Central memory CD4-positive, alpha-beta T cell (primary cell): Measurements from ENCODE around the gene NDUFAF5.

Experiments used
- DNase-seq: peaks from one replicate; pipeline ENCODE4 v3.0.0; 2022

NDUFAF5 gene

DNA sequence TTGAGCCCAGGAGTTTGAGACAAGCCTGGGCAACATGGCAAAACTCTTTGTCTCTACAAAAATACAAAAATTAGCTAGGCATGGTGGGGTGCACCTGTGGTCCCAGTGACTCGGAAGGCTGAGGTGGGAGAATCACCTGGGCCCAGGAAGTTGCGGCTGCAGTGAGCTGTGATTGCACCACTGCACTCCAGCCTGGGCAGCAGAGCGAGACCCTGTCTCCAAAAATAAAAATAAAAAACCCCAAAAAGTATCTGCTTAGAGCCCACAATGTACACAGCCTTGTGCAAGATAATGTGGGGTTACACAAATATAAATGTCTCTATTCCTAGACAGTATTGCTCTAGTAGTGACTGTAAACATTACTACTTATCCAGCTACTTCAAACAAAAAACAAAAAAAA lies 6.0 kb upstream of the NDUFAF5 start:
- DNase-seq, result no peak

DNA sequence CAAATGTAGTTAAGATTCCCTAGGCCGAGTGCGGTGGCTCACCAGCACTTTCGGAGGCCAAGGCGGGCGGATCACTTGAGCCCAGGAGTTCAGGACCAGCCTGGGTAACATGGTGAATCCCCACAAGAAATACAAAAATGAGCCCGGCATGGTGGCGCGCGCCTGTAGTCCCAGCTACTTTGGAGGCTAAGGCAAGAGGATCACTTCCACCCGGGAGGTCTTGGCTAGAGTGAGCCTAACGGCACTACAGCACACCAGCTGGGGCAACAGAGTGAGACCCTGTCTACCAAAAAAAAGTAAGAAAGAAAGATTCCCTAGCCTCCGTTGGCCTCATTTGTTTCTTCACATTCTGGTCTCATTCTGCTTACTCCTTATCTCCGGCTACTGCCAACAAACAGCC lies 1.3 kb upstream of the NDUFAF5 start:
- DNase-seq, result no peak

DNA sequence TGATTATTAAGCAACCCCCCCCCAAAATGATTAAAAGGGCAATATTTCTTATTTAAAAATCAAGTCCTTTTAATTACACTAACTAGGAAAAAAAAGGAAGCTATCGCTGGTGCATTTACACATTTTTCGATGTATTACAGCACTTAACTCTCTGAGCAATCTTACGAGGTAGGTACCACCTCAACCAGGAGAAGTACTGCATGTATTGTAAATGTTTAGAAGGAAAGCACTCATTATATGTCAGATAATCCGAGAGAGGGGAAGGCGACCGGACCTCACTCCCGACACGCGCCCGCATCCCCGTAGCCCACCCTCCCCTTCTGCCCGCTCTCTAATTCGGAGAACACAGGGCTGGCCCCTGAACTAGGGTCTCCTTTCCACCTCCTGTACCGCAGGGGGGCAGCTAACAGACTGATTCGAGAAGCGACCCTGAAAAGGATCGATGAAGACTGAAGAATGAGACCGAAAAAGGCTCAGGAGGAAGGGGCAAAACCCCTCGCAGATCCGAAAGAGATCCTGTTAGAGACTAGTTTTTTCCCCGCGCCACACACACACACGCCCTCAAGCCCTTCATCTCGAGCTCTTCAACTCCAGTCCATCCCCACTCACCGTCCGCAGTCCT lies 446 bp upstream of the NDUFAF5 start:
- DNase-seq, result no peak

DNA sequence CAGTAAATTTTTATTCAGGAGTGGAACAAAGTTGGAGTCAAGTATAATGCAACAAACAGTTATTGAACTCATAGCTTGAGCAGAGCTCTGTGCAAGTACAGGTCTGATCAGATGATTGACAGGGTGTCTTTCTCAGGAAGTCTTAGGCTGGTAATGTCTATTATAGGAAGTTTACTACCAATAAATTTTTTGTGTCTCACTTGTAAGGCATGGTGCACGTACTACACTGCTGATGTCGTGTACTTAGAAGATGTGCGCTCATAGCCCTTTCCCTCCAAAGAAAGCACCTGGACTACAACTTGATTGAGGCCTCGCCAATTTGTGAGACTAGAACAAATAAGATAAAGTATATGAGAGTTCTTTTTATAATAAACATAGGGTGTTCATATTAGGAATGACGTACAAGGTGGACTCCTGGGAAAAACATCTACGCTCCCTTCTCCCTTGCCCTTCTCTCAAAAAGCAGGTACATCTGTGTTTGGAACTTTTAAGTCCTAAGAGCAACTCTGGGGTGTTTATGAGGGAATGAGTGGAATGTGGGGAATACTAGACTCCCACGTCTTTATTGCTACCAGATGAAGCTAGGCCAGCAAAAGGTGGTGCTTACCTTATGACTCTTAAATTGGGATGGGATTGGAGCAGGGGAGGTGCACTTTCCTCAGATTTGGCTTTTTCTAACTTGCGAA lies 1.5 kb downstream of the NDUFAF5 start:
- no peak for DNase-seq

DNA sequence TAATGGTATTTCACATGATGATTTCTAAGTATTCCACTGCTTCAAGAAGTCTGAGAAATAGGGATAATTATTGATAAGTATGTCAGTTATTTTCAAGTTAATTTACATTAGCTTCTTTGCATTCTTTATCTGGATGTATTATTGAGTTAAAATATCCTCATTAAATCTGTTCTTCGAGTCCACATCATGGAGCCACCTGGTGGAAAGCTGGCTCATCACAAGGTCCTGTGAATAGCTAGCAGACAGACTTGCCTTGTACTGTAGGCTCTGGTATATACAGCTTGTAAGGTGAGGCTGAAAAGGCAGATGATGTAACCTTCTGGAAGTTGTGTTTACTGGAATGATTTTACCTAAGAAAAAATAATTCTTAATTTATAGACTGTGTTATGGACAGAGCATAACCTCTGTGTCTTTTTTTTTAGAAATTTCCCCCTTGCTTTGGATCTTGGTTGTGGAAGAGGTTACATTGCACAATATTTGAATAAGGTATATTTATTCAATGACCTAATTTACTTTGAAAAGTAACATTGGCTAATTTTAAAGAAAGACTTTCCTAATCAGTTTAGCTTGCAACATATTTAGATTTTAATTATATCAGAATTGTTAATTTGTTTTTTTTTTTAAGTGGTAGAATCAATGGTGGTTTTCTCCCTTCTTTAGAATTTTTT lies 3.5 kb downstream of the NDUFAF5 start:
- DNase-seq, result peak; percentile 12

DNA sequence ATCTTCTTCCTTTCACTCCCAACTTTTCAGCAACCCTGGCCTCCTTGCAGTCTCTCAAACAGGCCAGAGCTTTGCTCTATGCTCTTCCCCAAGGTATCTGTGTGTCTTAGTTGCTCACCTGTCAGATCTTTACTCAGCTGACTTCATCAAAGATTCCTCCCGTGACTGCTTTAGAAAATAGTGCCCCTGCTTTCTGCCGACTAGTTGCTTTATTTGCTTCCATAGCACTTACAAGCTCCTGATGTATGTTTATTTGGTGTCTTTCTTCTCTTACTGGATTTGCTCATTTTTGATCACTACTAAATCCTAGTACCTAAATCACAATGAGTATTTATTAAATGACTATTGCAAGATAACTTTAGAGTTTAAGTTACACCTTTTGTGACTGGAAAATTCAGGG lies 5.9 kb downstream of the NDUFAF5 start:
- DNase-seq, result no peak

DNA sequence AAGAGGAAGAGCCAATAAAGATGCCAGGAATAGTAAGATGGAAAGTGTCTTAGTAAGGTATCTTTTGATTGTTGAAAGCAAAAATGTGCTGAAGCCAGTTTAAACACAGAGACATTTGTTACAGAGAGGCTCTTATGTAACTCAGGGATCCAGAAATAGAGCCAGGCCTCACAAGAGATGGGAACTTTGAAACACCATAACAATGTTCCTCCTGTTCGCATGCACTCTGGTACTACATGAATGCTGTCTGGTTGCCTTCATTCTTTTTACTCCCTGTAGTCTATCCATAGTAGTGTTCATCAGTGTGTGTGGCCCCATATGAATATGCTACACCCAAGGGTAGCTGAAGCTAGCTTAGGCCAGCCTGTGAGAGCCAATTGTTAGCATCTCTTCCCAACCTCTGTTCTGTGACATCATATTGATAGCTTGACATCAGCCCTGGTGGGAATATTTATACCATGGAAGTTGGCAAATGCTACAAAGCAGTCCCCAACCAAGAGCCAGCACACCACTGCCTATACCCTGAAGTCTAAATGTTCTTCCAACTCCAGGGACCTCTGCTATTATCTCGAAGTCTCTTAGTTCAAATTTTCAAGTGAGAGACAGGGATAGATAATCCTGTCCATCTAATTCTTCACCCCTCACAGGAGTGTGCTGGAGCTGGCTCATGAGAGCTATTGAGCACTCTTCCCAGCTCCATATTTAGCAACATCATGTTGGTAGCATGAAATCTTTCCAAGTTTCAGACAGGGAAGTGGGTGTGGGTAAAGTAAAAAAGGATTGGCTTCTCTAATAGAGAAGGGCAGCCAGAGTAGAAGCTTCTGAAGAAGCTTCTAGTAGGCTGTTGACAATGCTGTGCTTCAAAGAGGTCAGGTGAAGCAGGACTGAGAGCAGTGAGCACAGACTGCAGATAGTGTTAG lies 7.0 kb downstream of the NDUFAF5 start:
- no peak for DNase-seq

DNA sequence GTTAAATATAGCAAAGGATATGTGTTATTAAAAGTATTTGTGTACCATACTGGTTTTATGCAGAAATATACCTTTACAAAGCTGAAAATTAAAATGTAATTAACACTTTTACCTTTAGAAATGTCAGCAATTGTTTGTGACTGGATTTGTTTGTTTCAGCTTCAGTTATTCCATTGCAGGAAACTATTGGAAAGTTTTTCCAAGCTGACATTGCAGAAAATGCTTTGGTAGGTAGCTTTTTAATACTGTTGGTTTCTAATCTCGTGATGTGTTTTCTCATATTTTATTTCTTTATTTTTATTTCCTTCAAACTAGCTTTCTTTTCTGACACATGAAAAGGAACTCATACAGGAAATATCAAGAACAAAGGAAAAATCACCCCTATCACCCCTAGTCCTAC lies 8.2 kb downstream of the NDUFAF5 start:
- DNase-seq, result no peak

DNA sequence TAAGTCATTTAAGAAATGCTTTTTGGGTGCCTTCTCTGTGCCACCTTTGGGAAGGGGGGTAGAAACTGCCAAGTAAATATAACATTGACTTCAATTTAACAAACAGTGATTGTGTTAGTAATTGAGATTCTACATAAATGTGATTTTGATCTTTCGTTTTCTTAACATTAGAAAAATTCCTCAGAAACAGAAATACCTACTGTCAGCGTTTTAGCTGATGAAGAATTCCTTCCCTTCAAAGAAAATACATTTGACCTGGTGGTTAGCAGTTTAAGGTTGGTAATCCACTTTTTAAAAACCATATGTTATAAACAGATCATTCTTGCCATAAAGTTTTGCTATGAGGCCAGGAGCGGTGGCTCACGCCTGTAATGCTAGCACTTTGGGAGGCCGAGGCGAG lies 9.8 kb downstream of the NDUFAF5 start:
- no peak for DNase-seq

DNA sequence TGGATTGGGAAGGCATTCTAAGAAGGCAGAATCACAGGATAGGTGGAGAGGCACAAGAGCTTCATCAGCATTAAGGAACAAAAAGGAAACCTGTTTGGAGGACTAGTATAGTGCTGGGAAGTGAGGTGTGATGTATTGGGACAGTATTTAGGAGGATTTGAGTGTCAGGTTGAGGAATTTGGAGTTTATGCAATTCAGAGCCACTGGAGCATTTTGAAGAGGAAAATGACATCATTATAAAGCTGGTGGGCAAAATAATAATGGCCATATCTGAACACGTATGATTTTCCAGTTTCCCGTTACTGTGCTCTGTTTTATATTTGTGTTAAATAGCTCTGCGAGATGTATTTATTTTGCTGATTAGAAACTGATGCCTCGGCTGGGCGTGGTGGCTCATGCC lies 14.2 kb downstream of the NDUFAF5 start:
- DNase-seq, result no peak

DNA sequence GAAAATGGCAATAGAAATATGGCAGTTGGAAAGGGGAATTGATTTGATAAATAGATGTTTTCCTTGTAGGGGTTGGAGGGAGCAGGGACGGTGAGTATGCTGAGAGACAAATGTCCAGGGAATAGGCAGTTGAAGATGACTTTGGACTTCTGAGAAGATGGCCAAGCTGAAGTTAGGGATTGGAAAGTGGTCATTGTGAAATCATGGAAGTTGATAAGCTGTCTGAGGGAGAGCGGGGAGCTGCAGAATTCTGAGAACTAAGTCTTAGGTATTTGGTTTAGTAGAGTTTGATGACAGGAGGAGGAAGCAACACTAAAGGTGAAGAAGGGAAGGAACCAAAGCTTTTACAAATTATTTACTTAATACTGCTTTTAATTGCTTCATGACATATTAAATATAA lies 15.1 kb downstream of the NDUFAF5 start:
- DNase-seq, result no peak

DNA sequence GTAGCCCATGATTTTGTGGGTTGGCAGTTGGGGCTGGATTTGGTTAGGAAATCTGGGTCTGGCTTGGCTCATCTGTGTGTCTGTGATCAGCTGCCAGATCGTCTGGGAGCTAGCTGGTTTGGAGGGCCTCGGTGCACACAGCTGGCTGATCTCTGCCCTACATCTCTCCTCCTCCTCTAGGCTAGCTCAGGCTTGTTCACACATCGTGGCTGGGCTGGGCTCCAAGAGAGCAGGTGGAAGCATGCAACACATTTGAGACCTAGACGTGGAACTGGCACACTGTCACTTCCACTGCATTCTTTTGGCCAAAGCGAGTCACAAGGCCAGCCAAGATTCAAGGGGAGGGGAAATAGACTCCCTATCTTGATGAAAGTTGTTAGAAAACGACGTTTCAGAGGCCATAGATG lies 15.9 kb downstream of the NDUFAF5 start:
- DNase-seq, result no peak

DNA sequence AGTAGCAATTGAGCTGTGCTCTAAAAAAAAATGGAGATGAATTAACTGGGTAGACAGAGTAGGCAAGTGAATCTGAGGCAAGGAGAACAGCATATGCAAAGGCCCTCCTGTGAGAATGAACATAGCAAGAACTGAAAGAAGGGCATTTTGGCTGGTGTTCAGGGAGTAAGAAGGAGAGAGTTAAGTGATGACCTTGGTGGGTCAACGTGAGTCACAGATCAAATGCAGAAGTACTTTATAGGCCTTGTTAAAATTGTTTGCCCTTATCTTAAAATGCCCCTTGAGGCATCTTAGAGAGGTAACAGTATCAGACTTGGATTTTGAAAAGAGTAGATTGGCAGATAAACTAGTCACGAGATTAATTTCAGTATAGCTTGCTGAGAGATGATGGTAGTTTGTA lies 24.5 kb downstream of the NDUFAF5 start:
- DNase-seq, result no peak

DNA sequence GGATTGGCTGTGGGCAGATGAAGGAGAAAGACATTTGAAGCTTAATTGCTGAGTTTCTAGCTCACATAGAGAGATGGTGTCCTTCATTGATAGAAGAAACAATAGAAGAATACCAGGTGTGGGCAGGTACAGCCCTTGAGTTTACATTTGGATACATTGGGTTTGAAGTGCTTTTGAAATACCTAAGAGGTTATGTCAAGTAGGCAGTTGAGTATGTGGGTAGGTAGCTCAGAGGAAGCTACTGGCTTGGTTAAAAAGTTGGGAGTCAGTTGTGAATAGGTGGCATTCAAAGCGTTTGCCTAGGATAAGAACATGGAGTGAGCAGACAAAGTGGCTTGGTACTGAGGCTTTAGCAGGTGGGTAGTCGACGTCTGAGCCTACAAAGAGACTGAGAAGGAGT lies 25.0 kb downstream of the NDUFAF5 start:
- DNase-seq, result no peak

DNA sequence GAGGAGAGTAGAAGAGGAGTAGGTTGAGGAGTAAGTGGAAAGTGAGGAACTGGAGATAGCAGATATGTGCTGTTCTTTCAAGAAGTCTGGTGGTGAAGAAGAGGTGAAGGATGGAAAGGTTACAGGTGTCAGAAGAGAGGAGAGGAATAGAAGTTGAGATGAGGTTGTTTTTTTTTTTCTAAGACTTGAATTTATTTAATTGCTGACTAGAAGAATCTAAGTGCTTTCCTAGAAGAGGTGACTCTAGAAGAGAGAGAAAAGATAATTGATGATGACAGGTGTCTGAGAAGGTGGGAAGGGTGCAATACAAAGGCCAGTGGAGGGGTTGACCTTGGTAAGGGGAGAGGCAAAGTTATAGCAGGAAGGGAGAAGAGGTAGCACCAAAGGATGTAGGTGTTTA lies 25.6 kb downstream of the NDUFAF5 start:
- DNase-seq, result no peak

DNA sequence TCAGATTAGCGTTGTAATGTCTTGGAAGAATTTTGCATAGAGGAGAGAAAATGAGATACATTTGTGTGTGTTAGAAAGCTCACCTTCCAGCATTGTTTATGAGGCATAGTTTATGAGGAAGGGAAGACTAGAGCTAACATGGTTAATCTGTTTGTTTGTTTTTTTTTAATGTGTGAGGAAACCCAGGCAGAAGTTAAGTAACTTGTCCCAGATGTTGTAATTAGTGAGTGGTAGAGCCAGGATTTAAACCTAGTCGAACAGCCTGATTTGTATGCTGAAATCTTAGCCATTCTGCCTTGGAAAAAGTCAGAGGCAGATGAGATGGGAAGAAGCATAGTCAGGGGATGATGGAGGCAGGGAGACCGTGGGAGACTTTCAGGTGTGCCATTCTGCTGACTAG lies 29.1 kb downstream of the NDUFAF5 start:
- DNase-seq, result no peak

DNA sequence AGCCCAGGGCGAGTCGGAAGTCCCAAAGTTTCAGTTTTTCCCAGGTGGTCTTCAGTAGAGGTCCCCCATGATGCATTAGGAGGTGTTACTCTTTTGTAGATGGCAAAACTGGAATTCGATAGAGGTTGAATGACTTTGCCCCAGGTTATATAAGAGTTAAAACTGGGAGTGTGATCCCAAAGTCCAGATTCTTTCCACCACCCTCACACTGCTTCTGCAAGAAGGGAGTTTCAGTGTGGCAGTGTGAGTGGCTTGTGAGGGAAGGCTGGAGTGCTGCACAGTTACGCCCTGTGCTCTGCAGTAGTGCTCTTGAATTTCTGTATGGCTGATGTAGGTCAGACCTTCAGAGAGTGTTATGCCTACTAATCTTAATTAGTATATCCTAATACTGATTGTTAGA lies 29.8 kb downstream of the NDUFAF5 start:
- no peak for DNase-seq

DNA sequence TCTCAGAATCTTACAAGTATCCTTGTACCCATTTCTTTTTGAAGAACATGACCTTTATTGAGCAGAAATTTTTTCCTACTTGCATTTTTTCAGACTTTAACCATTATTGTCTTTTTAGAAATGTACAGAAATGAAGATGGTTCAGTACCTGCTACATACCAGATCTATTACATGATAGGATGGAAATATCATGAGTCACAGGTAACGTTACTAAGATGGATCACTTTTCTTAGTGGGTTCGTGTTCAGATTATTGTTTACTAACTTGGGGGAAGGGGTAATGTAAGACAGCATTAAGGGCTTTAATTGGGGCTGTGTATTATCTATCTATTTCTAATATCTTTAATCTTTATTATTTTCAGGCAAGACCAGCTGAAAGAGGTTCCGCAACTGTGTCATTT lies 31.9 kb downstream of the NDUFAF5 start:
- no peak for DNase-seq

DNA sequence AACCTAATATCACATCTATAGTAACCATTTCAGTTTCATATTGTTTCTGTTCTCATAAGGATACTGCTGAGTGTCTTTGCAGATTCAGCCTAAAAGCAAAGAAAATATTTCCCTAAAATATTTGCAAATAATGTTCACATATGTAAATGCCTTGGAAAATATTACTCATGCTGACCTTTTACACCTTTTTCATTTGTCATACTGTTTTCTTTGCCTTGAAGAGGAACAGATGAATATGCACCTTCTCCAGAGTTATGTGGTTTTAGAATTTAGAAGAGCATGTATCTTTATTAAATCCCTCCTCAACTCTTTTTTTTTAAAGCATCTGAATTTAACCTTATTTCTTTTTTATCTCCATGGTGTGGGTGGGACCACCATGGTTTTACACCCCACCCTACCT lies 32.5 kb downstream of the NDUFAF5 start:
- DNase-seq, result no peak

DNA sequence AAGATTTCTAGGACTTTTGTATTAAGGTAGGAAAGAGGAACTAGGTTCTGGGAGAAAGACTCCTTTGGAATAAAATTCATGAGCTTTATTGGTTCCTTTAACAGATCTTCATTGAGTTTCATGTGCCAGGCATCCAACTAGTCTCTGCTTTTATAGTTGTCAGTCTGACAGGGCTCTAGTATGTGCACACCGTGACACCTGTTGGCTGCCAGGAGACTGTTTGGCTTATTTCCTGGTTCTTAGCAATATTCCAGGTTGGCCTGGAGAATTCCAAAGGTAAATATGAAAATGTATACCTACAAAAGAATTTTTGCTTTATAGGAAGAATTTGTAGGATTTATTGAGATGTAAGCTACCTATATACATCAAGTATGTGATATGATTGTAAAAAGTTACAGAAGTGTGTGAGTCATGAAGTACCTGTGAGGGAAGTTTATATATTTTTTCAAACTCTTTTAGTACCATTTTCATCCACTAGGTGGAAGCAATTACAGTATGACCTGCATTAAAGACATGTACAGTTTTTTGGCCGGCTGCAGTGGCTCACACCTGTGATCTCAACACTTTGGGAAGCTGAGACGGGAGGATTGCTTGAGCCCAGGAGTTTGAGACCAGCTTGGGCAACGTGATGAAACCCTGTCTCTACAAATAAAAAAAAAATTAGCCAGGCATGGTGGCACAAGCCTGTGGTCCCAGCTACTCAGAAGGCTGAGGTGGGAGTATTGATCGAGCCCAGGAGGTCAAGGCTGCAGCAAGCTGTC lies 35.2 kb downstream of the NDUFAF5 start:
- peak; percentile 21 for DNase-seq

DNA sequence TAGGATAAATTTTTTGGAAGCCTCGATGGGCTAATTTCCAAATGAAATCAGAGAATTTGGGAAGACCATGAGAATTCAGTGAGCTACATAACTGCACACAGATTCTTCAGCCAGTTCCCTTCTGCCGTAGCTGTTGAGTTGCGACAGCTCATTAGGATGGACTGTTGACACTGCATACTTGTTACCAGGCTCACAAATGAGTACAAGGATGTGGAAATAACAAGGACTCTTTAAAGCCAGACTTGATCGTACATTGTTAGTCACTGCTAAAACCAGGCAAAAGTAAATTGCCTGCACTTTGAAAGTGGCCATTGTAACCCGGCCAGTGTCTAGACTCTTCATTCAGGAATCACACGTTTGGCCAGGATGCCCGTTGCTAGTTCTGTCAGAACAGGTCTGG lies 37.0 kb downstream of the NDUFAF5 start:
- no peak for DNase-seq

DNA sequence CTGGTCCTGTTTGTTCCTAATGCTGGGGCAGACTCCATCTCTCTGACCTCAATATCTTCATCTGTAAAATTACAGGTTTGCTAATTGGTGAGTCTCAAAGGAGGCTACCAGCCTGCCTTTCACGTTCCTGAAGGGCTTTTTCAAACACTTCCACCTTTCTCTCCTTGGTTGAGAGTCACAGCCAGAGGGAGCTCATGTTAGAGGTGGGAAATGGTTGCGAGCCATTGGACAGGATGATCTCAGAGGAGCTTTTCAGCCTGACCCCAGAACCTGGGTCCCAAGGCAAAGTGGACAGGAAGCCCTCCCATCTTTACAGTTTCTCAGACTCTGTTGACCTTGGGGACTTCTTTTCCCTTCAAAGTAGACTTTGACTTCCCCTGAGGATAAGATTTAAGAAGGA lies 37.6 kb downstream of the NDUFAF5 start:
- DNase-seq, result no peak

DNA sequence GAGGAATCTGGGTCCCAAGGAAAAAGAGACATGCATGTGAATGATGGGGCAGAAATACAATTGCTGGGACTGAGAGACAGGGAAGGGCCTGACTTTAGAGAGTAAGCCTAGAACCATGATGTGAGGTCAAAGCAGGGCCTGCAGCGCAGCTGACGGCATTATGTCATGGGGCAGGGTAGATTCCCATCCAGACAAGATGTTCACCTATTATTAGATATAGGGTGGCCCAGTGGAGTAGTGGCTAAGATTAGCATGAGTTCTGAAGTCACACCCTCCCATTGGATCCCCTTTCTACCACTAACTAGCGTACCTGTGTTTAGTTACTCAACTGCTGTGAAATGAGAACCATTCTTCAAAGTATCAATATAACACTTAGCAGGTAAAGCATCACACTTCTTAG lies 39.6 kb downstream of the NDUFAF5 start:
- no peak for DNase-seq
